Spinal cord (tissue), 10 donors: ENCODE results near the gene SCAPER. TPM values are rescaled to one million over a fixed set of nuclear protein-coding genes. Genes with fewer than 3 reads are reported as not detected.
"Not testable (repeated sequence)": the region's sequence is repeated elsewhere in the genome, so short reads cannot be mapped to it uniquely, and the experiment has no call there.

Experiments used
- DNase-seq, 6 donors: peaks; one replicate each; pipeline versions ENCODE4 v3.0.0 to v3.0.0-alpha.2; 2013 to 2015; ENCODE audit warnings: low spot score in 6 of 6, low read depth in 4 of 6
- H3K27ac ChIP-seq: one replicate; pipeline ENCODE4 v1.5.1; 2013; ENCODE audit warnings: low read depth, low read length, control low read depth
- H3K27me3 ChIP-seq: one replicate; pipeline ENCODE4 v1.6.1; 2013; ENCODE audit warnings: low read length; ENCODE audit not compliant: control insufficient read depth, insufficient read depth
- H3K36me3 ChIP-seq: one replicate; pipeline ENCODE4 v1.6.1; 2013; ENCODE audit warnings: low read length; ENCODE audit not compliant: control insufficient read depth, insufficient read depth
- H3K4me1 ChIP-seq: one replicate; pipeline ENCODE4 v1.6.1; 2013; ENCODE audit warnings: low read length; ENCODE audit not compliant: control insufficient read depth, insufficient read depth
- H3K4me3 ChIP-seq: one replicate; pipeline ENCODE4 v1.5.1; 2013; ENCODE audit warnings: low read depth, low read length, control low read depth
- H3K9me3 ChIP-seq: one replicate; pipeline ENCODE4 v1.6.1; 2013; ENCODE audit warnings: low read length; ENCODE audit not compliant: control insufficient read depth, insufficient read depth
- WGBS: methylation state at CpG from one replicate; pipeline ENCODE4 v1.1.5; 2013; ENCODE audit warnings: missing lambda C conversion rate; ENCODE audit not compliant: insufficient coverage; 5-methylcytosine and 5-hydroxymethylcytosine counted together
- polyA plus RNA-seq, 2 donors: library from polyadenylated mRNA; unstranded; fragments of 120-200 nt; gene quantifications; one replicate each; pipeline ENCODE4 v1.2.1, GENCODE V29; 2013; ENCODE audit not compliant: insufficient read length in 2 of 2
- total RNA-seq, 2 donors: library from RNA; depleted of rRNA in 1 of 2; stranded (reverse); fragments of 120-200 nt in 1 of 2; fragments of >200 nt in 1 of 2; gene quantifications; one replicate each; pipeline versions ENCODE4 v1.2.3 to v1.2.4, GENCODE V29; 2013 to 2014
- donor health status: healthy.

SCAPER gene
- total and polyA plus RNA-seq, 4 donors = 33.2 to 70.3 (median 46.9) TPM

- Histone ChIP-seq H3K9me3 (no peaks in the 10 kb centered on the region), H3K27me3 (no peaks in the 10 kb centered on the region), H3K4me3 (no peak overlapping the region), H3K4me1 (no peaks in the 10 kb centered on the region), H3K27ac (no peak overlapping the region), H3K36me3 (no peaks in the 10 kb centered on the region)
- no peak for DNase-seq
Measured at GRCh38 chr15:76864586-76864985, 40.6 kb downstream of the SCAPER start.

- H3K27me3 ChIP-seq = no peaks in the 10 kb centered on the region
- no peaks in the 10 kb centered on the region for H3K36me3 ChIP-seq
- DNase-seq = no peak
- H3K4me1 ChIP-seq = no peaks in the 10 kb centered on the region
- no peak overlapping the region for H3K27ac ChIP-seq
- H3K4me3 ChIP-seq = no peak overlapping the region
- WGBS = 95% methylated on average over 2 of the region's 2 CpGs
- H3K9me3 ChIP-seq = no peaks in the 10 kb centered on the region
Measured at GRCh38 chr15:76863693-76864092, 41.4 kb downstream of the SCAPER start.

- H3K9me3 ChIP-seq = no peaks in the 10 kb centered on the region
- H3K4me3 ChIP-seq = no peak overlapping the region
- no peaks in the 10 kb centered on the region for H3K4me1 ChIP-seq
- H3K27ac ChIP-seq = no peak overlapping the region
- DNase-seq = no peak
- no peaks in the 10 kb centered on the region for H3K36me3 ChIP-seq
- no CpG with 5 or more reads among the region's 4 CpGs for WGBS
- no peaks in the 10 kb centered on the region for H3K27me3 ChIP-seq
Measured at GRCh38 chr15:76863123-76863522, 42.0 kb downstream of the SCAPER start.

GRCh38 chr15:76861815-76862397 lies 43.2 kb downstream of the SCAPER start:
- no peaks in the 10 kb centered on the region for H3K27me3 ChIP-seq
- no peak overlapping the region for H3K4me3 ChIP-seq
- no CpG with 5 or more reads among the region's 4 CpGs for WGBS
- DNase-seq = no peak
- no peaks in the 10 kb centered on the region for H3K9me3 ChIP-seq
- peaks cover 2% of the 10 kb centered on the region for H3K36me3 ChIP-seq
- H3K4me1 ChIP-seq = no peaks in the 10 kb centered on the region
- H3K27ac ChIP-seq = no peak overlapping the region

GRCh38 chr15:76860201-76860600 lies 44.9 kb downstream of the SCAPER start:
- Histone ChIP-seq H3K36me3 (peaks cover 2% of the 10 kb centered on the region), H3K27ac (no peak overlapping the region), H3K4me1 (no peaks in the 10 kb centered on the region), H3K27me3 (no peaks in the 10 kb centered on the region), H3K9me3 (no peaks in the 10 kb centered on the region), H3K4me3 (no peak overlapping the region)
- no peak for DNase-seq

- Histone ChIP-seq H3K9me3 (peaks cover 15% of the 10 kb centered on the region), H3K36me3 (peaks cover 11% of the 10 kb centered on the region)
- not testable (repeated sequence) for H3K27ac ChIP-seq, DNase-seq, H3K4me3 ChIP-seq, H3K27me3 ChIP-seq, H3K4me1 ChIP-seq
Measured at GRCh38 chr15:76850367-76850766, 54.8 kb downstream of the SCAPER start.

GRCh38 chr15:76846782-76847181 lies 58.4 kb downstream of the SCAPER start:
- no CpG with 5 or more reads among the region's 1 CpG for WGBS
- no peak for DNase-seq
- peaks cover 8% of the 10 kb centered on the region for H3K9me3 ChIP-seq
- no peak overlapping the region for H3K27ac ChIP-seq
- H3K36me3 ChIP-seq = peaks cover 11% of the 10 kb centered on the region
- H3K27me3 ChIP-seq = no peaks in the 10 kb centered on the region
- no peak overlapping the region for H3K4me3 ChIP-seq
- H3K4me1 ChIP-seq = no peaks in the 10 kb centered on the region

GRCh38 chr15:76844096-76844495 lies 61.0 kb downstream of the SCAPER start:
- H3K36me3 ChIP-seq = peaks cover 2% of the 10 kb centered on the region
- H3K4me3 ChIP-seq = no peak overlapping the region
- no peaks in the 10 kb centered on the region for H3K27me3 ChIP-seq
- no peak overlapping the region for H3K27ac ChIP-seq
- DNase-seq = no peak
- peaks cover 3% of the 10 kb centered on the region for H3K9me3 ChIP-seq
- WGBS = no CpG with 5 or more reads among the region's 3 CpGs
- H3K4me1 ChIP-seq = no peaks in the 10 kb centered on the region

- peaks cover 3% of the 10 kb centered on the region for H3K9me3 ChIP-seq
- DNase-seq = no peak
- no peak overlapping the region for H3K4me3 ChIP-seq
- no CpG with 5 or more reads among the region's 1 CpG for WGBS
- no peak overlapping the region for H3K27ac ChIP-seq
- H3K36me3 ChIP-seq = no peaks in the 10 kb centered on the region
- no peaks in the 10 kb centered on the region for H3K4me1 ChIP-seq
- H3K27me3 ChIP-seq = no peaks in the 10 kb centered on the region
Measured at GRCh38 chr15:76843269-76843668, 61.9 kb downstream of the SCAPER start.

- Histone ChIP-seq H3K27ac (no peak overlapping the region), H3K9me3 (peaks cover 3% of the 10 kb centered on the region), H3K4me1 (no peaks in the 10 kb centered on the region), H3K27me3 (no peaks in the 10 kb centered on the region), H3K36me3 (no peaks in the 10 kb centered on the region), H3K4me3 (no peak overlapping the region)
- WGBS = no CpG with 5 or more reads among the region's 5 CpGs
- DNase-seq = peak in 4 of 6 donors; percentile 5 to 61 (median 32)
Measured at GRCh38 chr15:76840830-76841460, 64.2 kb downstream of the SCAPER start.
